H1 (cell line): Measurements from ENCODE around the gene SLC6A8. TPM values are rescaled to one million over a fixed set of nuclear protein-coding genes. Genes with fewer than 3 reads are reported as not detected.

Experiments used
- CTCF ChIA-PET: fragments of 300-600 bp; sonication (Branson Sonifier 250); formaldehyde crosslinking; loops from one replicate; lab custom pipeline; 2021; ENCODE audit not compliant: partially characterized antibody; lab: Charles Lee
- POLR2A ChIA-PET: fragments of 300-600 bp; sonication (Branson Sonifier 250); formaldehyde crosslinking; loops from one replicate; lab custom pipeline; 2021; ENCODE audit warnings: inconsistent platforms; ENCODE audit not compliant: partially characterized antibody; lab: Charles Lee
- DNase-seq, 2 experiments: peaks; one replicate each; pipeline versions ENCODE4 v3.0.0 to v3.0.0-alpha.2; 2010 to 2022; ENCODE audit warnings: low spot score in 2 of 2, low read depth in 1 of 2, mixed read lengths in 1 of 2
- FAIRE-seq: peaks from 2 replicates; lab custom pipeline; 2011; peaks lifted over from hg19 to GRCh38; lab: Jason Lieb, UNC
- H2AFZ ChIP-seq: 2 replicates; pipeline ENCODE4 v1.8.1; 2012; ENCODE audit warnings: low read length, inconsistent platforms
- H2AK5ac ChIP-seq: 2 replicates; pipeline ENCODE4 v1.6.1; 2013; ENCODE audit warnings: low read depth, low read length
- H2BK120ac ChIP-seq: replicated peaks from 2 replicates; pipeline ENCODE3; 2013; ENCODE audit warnings: low read depth, low read length, inconsistent platforms
- H2BK12ac ChIP-seq: 2 replicates; pipeline ENCODE4 v1.6.1; 2013; ENCODE audit warnings: low read depth, low read length
- H2BK15ac ChIP-seq: 2 replicates; pipeline ENCODE4 v1.6.1; 2013; ENCODE audit warnings: low read length
- H2BK20ac ChIP-seq: 2 replicates; pipeline ENCODE4 v1.6.1; 2013; ENCODE audit warnings: low read length
- H2BK5ac ChIP-seq: 2 replicates; pipeline ENCODE4 v1.6.1; 2013; ENCODE audit warnings: low read depth, low read length
- H3K14ac ChIP-seq: 2 replicates; pipeline ENCODE4 v1.6.1; 2013; ENCODE audit warnings: inconsistent platforms; ENCODE audit not compliant: insufficient read length
- H3K18ac ChIP-seq: 2 replicates; pipeline ENCODE4 v1.6.1; 2013; ENCODE audit warnings: low read length; ENCODE audit errors: extremely low read depth
- H3K23ac ChIP-seq: 2 replicates; pipeline ENCODE4 v1.6.1; 2013; ENCODE audit warnings: inconsistent platforms; ENCODE audit not compliant: insufficient read length
- H3K23me2 ChIP-seq: 2 replicates; pipeline ENCODE4 v1.6.1; 2013; ENCODE audit warnings: low read depth, low read length
- H3K27ac ChIP-seq: 2 replicates; pipeline ENCODE4 v1.6.1; 2011; ENCODE audit warnings: low read depth, low read length, inconsistent platforms
- H3K27me3 ChIP-seq, 4 experiments: replicated peaks in 1 of 4; 1 replicate in 1 of 4; 2 replicates in 3 of 4; pipeline versions ENCODE4 v1.6.1 to v1.8.1; 2011 to 2013; ENCODE audit warnings: low read length in 3 of 4, mild to moderate bottlenecking in 3 of 4, inconsistent platforms in 2 of 4, mixed read lengths in 2 of 4, moderate library complexity in 1 of 4; ENCODE audit not compliant: control insufficient read depth in 3 of 4, insufficient read depth in 3 of 4; ENCODE audit errors: extremely low read depth in 1 of 4
- H3K36me3 ChIP-seq, 4 experiments: 2 replicates each; pipeline versions ENCODE4 v1.6.1 to v1.8.1; 2011 to 2013; ENCODE audit warnings: mild to moderate bottlenecking in 4 of 4, low read length in 3 of 4, moderate library complexity in 2 of 4, control low read depth in 1 of 4, inconsistent platforms in 1 of 4; ENCODE audit not compliant: insufficient read depth in 4 of 4, control insufficient read depth in 2 of 4
- H3K4ac ChIP-seq: replicated peaks from 2 replicates; pipeline ENCODE3; 2013; ENCODE audit warnings: low read length, low read depth, mixed read lengths, inconsistent platforms; ENCODE audit not compliant: insufficient read length
- H3K4me1 ChIP-seq, 4 experiments: replicated peaks in 1 of 4; 1 replicate in 1 of 4; 2 replicates in 3 of 4; pipeline versions ENCODE4 v1.6.1 to v1.8.1; 2011 to 2013; ENCODE audit warnings: low read length in 3 of 4, inconsistent platforms in 2 of 4, mixed read lengths in 1 of 4; ENCODE audit not compliant: insufficient read depth in 4 of 4, control insufficient read depth in 3 of 4
- H3K4me2 ChIP-seq, 2 experiments: 2 replicates each; pipeline versions ENCODE4 v1.6.1 to v1.8.1; 2011 to 2013; ENCODE audit warnings: low read depth in 2 of 2, low read length in 2 of 2, control low read depth in 1 of 2, inconsistent platforms in 1 of 2, mild to moderate bottlenecking in 1 of 2; ENCODE audit not compliant: insufficient read depth in 1 of 2
- H3K4me3 ChIP-seq, 4 experiments: fragments of 200-600, 300-600 bp in 1 of 4; sonication (generic), shearing (Covaris generic), sonication (Bioruptor Twin) in 1 of 4; 2 replicates each; pipeline versions ENCODE4 v1.5.1 to v1.8.1; 2011 to 2016; ENCODE audit warnings: low read length in 4 of 4, low read depth in 3 of 4, control low read depth in 2 of 4, inconsistent platforms in 2 of 4, mild to moderate bottlenecking in 2 of 4, mixed read lengths in 1 of 4, moderate library complexity in 1 of 4; ENCODE audit not compliant: insufficient read depth in 2 of 4; ENCODE audit errors: extremely low read depth in 1 of 4
- H3K56ac ChIP-seq: replicated peaks from 2 replicates; pipeline ENCODE3; 2013; ENCODE audit warnings: low read depth, mild to moderate bottlenecking, mixed read lengths, low read length, inconsistent platforms; ENCODE audit not compliant: insufficient read length
- H3K79me1 ChIP-seq: 2 replicates; pipeline ENCODE4 v1.6.1; 2013; ENCODE audit warnings: low read depth, low read length, control low read depth
- H3K79me2 ChIP-seq, 2 experiments: 2 replicates each; pipeline versions ENCODE4 v1.6.1 to v1.8.1; 2012 to 2013; ENCODE audit warnings: low read length in 2 of 2, mild to moderate bottlenecking in 2 of 2, inconsistent platforms in 1 of 2; ENCODE audit not compliant: insufficient read depth in 2 of 2, control insufficient read depth in 1 of 2
- H3K9ac ChIP-seq, 4 experiments: replicated peaks in 1 of 4; 1 replicate in 1 of 4; 2 replicates in 3 of 4; pipeline versions ENCODE4 v1.6.1 to v1.8.1; 2011 to 2013; ENCODE audit warnings: low read depth in 3 of 4, low read length in 3 of 4, control low read depth in 2 of 4, mild to moderate bottlenecking in 2 of 4, moderate library complexity in 2 of 4, inconsistent platforms in 1 of 4; ENCODE audit errors: extremely low read depth in 1 of 4
- H3K9me3 ChIP-seq, 2 experiments: 2 replicates each; pipeline versions ENCODE4 v1.6.1 to v1.8.1; 2012 to 2013; ENCODE audit warnings: mild to moderate bottlenecking in 2 of 2, moderate library complexity in 2 of 2, control low read depth in 1 of 2, inconsistent platforms in 1 of 2, low read depth in 1 of 2, low read length in 1 of 2, mixed read lengths in 1 of 2; ENCODE audit not compliant: insufficient read depth in 2 of 2
- H4K20me1 ChIP-seq, 2 experiments: replicated peaks in 1 of 2; 2 replicates each; pipeline versions ENCODE3 to v1.8.1; 2011 to 2013; ENCODE audit warnings: inconsistent platforms in 2 of 2, low read length in 2 of 2, mild to moderate bottlenecking in 1 of 2; ENCODE audit not compliant: insufficient read depth in 2 of 2, control insufficient read depth in 1 of 2
- H4K5ac ChIP-seq: 2 replicates; pipeline ENCODE4 v1.6.1; 2013; ENCODE audit warnings: low read length, low read depth, mixed read lengths, inconsistent platforms; ENCODE audit not compliant: insufficient read length
- H4K8ac ChIP-seq: 2 replicates; pipeline ENCODE4 v1.8.0; 2013; ENCODE audit warnings: mild to moderate bottlenecking, moderate library complexity, low read length, inconsistent platforms; ENCODE audit not compliant: insufficient read depth; ENCODE audit errors: extremely low read depth
- H4K91ac ChIP-seq: replicated peaks from 2 replicates; pipeline ENCODE3; 2013; ENCODE audit warnings: low read length, mixed read lengths, inconsistent platforms; ENCODE audit not compliant: insufficient read length
- CBX5 ChIP-seq: fragments of 300-800, 300-1000 bp; sonication (generic); IDR thresholded peaks from 2 replicates; pipeline ENCODE4 v1.7.1; 2016; ENCODE audit warnings: antibody characterized with exemption, low read length, low read depth
- CEBPB ChIP-seq: IDR thresholded peaks from 2 replicates; pipeline ENCODE4 v1.6.1; 2012; ENCODE audit warnings: low read depth, low read length
- EGR1 ChIP-seq: IDR thresholded peaks from 2 replicates; pipeline ENCODE4 v1.6.1; 2011; ENCODE audit warnings: low read depth, low read length, borderline replicate concordance
- NANOG ChIP-seq: IDR thresholded peaks from 2 replicates; pipeline ENCODE4 v1.6.1; 2011; ENCODE audit warnings: low read length, low read depth, mild to moderate bottlenecking, inconsistent platforms; ENCODE audit not compliant: insufficient read depth, poor library complexity, severe bottlenecking
- WGBS, 2 experiments: shearing (Covaris generic) in 1 of 2; methylation state at CpG; one replicate each; pipeline versions ENCODE4 v1.1.6 to v1.1.7; 2013 to 2015; ENCODE audit warnings: low lambda C conversion rate in 2 of 2, mixed read lengths in 2 of 2, inconsistent platforms in 1 of 2, low coverage in 1 of 2, missing lambda C conversion rate in 1 of 2; ENCODE audit not compliant: insufficient replicate concordance in 2 of 2, insufficient coverage in 1 of 2, insufficient read length in 1 of 2; ENCODE audit errors: extremely low coverage in 1 of 2, missing lambda C conversion rate in 1 of 2; 5-methylcytosine and 5-hydroxymethylcytosine counted together
- polyA plus RNA-seq, 7 experiments: library from polyadenylated mRNA; depleted of rRNA in 3 of 7; stranded (reverse) in 5 of 7; unstranded in 2 of 7; fragments of >200 nt in 5 of 7; fragments of 200-250 nt in 2 of 7; gene quantifications; 1 replicate in 5 of 7; 2 replicates in 1 of 7; 4 replicates in 1 of 7; pipeline versions ENCODE4 v1.2.1 to v1.2.3, GENCODE V29; 2011 to 2013; ENCODE audit warnings: missing spikeins in 2 of 7, mixed read lengths in 2 of 7
- total RNA-seq: library from RNA; stranded (reverse); fragmentation: NEBNext Ultra II Directional; extraction: Animal tissue kit (Norgen Biotek cat#: 25700); gene quantifications from 2 replicates; pipeline ENCODE4 v1.2.1, GENCODE V29; 2021
- TF ChIP-seq, protein P1 (sequence below), 3 experiments: IDR thresholded peaks; 1 replicate in 2 of 3; 2 replicates in 1 of 3; pipeline versions ENCODE4 v1.5.1 to v1.6.1; 2011; ENCODE audit warnings: low read length in 3 of 3, mild to moderate bottlenecking in 3 of 3, inconsistent platforms in 2 of 3, low read depth in 1 of 3, moderate library complexity in 1 of 3; ENCODE audit not compliant: insufficient read depth in 1 of 3; ENCODE audit errors: control extremely low read depth in 1 of 3

SLC6A8 gene
- total and polyA plus RNA-seq, 2 of the 8 experiments (the other 6 are each of a cell fraction or from before 2014, with no cell fraction given) = 87.7 to 94.7 TPM

GRCh38 chrX:153706799-153707198 is 19.1 kb downstream of the SLC6A8 start:
- Histone ChIP-seq H3K4me3 (no peak overlapping the region), H4K91ac (no peak overlapping the region), H3K4me1 (peaks cover 0 to 2% (median 0%) of the 10 kb centered on the region in 4 experiments; a peak in 3 of 7 replicates), H3K79me1 (no peaks in the 10 kb centered on the region), H2BK12ac (no peak overlapping the region), H3K79me2 (no peaks in the 10 kb centered on the region), H3K27ac (no peak overlapping the region), H2BK20ac (no peak overlapping the region), H4K20me1 (no peaks in the 10 kb centered on the region), H3K4me2 (no peak overlapping the region), H3K9me3 (no peaks in the 10 kb centered on the region), H4K5ac (no peak overlapping the region), H2BK120ac (no peak overlapping the region), H4K8ac (no peak overlapping the region), H3K9ac (no peak overlapping the region), H3K4ac (no peak overlapping the region), H3K23me2 (no peaks in the 10 kb centered on the region), H3K14ac (no peak overlapping the region), H3K18ac (no peak overlapping the region), H2BK5ac (no peak overlapping the region)
- POLR2A ChIA-PET = interaction anchor here (1.7 kb wide), 1 partner anchor 20 kb away, joined by 6 read pairs; the partner anchor contains the start of gene SLC6A8
- CTCF ChIA-PET = interaction anchor here (1.6 to 2.8 kb wide), 3 partner anchors 20 to 39 kb away, joined by 4 to 9 read pairs (median 6); partner anchors contain the start of gene SLC6A8
- FAIRE-seq = no peak
- WGBS, 2 experiments = 96% methylated on average over 4 of the region's 9 CpGs; no CpG with 5 or more reads in 1 of the 2 experiments
- no peak for DNase-seq
- no peak for TF ChIP-seq EGR1
- no peak for TF ChIP-seq CEBPB
- TF ChIP-seq, protein P1, sequence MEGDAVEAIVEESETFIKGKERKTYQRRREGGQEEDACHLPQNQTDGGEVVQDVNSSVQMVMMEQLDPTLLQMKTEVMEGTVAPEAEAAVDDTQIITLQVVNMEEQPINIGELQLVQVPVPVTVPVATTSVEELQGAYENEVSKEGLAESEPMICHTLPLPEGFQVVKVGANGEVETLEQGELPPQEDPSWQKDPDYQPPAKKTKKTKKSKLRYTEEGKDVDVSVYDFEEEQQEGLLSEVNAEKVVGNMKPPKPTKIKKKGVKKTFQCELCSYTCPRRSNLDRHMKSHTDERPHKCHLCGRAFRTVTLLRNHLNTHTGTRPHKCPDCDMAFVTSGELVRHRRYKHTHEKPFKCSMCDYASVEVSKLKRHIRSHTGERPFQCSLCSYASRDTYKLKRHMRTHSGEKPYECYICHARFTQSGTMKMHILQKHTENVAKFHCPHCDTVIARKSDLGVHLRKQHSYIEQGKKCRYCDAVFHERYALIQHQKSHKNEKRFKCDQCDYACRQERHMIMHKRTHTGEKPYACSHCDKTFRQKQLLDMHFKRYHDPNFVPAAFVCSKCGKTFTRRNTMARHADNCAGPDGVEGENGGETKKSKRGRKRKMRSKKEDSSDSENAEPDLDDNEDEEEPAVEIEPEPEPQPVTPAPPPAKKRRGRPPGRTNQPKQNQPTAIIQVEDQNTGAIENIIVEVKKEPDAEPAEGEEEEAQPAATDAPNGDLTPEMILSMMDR (IDR thresholded peaks at IDR 0.05; ENCODE audit: control extremely low read depth in 1 of 3, insufficient read depth in 1 of 3, low read depth in 1 of 3, low read length in 3 of 3) = no peak
- no peak for TF ChIP-seq NANOG
- TF ChIP-seq CBX5 = no peak
- TF ChIP-seq, all 59 proteins: peak for 0
- Histone ChIP-seq H2BK15ac (no peak overlapping the region), H3K23ac (no peak overlapping the region), H2AFZ (no peak overlapping the region), H3K56ac (no peak overlapping the region), H3K36me3 (peaks cover 0 to 24% (median 6%) of the 10 kb centered on the region in 4 experiments; a peak in 4 of 8 replicates), H2AK5ac (no peak overlapping the region), H3K27me3 (no peaks in the 10 kb centered on the region)
